ENCODE measurements around the gene NRXN3. TPM values are rescaled to one million over a fixed set of nuclear protein-coding genes. Genes with fewer than 3 reads are reported as not detected.

Gene NRXN3
- total and polyA plus RNA-seq, 11 donors: 0.19 to 2.2 (median 1.1) TPM

- no peak for TF ChIP-seq POLR2A (IDR thresholded peaks at IDR 0.05)
- TF ChIP-seq CTCF (IDR thresholded peaks at IDR 0.05): no peak
- intact Hi-C loops (cut with DNase I): no loop called here
- no peak overlapping the region for H3K27ac ChIP-seq
- H3K27me3 ChIP-seq: no peaks in the 10 kb centered on the region
- no peaks in the 10 kb centered on the region for H3K9me3 ChIP-seq
- H3K4me3 ChIP-seq: no peak overlapping the region
- no peaks in the 10 kb centered on the region for H3K4me1 ChIP-seq
- 59 to 83% (median 74%) methylated on average over 2 of the region's 2 CpGs for WGBS, 4 donors
- ATAC-seq (no peak), DNase-seq (no peak)
- no peaks in the 10 kb centered on the region for H3K36me3 ChIP-seq
These were observed 1242.6 kb downstream of the NRXN3 start for GRCh38 chr14:79412822-79413221.

GRCh38 chr14:79413734-79414428 lies 1243.7 kb downstream of the NRXN3 start:
- no peaks in the 10 kb centered on the region for H3K9me3 ChIP-seq
- H3K4me1 ChIP-seq: no peaks in the 10 kb centered on the region
- intact Hi-C loops (cut with DNase I): no loop called here
- no peak overlapping the region for H3K4me3 ChIP-seq
- no peak for DNase-seq
- ATAC-seq: no peak
- TF ChIP-seq CTCF (IDR thresholded peaks at IDR 0.05) (no peak), POLR2A (IDR thresholded peaks at IDR 0.05) (no peak)
- 84 to 87% (median 84%) methylated on average over 4 of the region's 4 CpGs for WGBS, 4 donors
- no peak overlapping the region for H3K27ac ChIP-seq
- no peaks in the 10 kb centered on the region for H3K36me3 ChIP-seq
- no peaks in the 10 kb centered on the region for H3K27me3 ChIP-seq

- Histone ChIP-seq H3K36me3 (no peaks in the 10 kb centered on the region), H3K4me3 (no peak overlapping the region), H3K9me3 (no peaks in the 10 kb centered on the region), H3K4me1 (no peaks in the 10 kb centered on the region), H3K27me3 (no peaks in the 10 kb centered on the region), H3K27ac (no peak overlapping the region)
- DNase-seq (no peak), ATAC-seq (no peak)
- TF ChIP-seq CTCF (IDR thresholded peaks at IDR 0.05) (no peak), POLR2A (IDR thresholded peaks at IDR 0.05) (no peak)
- 92 to 100% (median 95%) methylated on average over 1 of the region's 1 CpG for WGBS, 4 donors
- intact Hi-C loops (cut with DNase I): no loop called here
These were observed 1245.6 kb downstream of the NRXN3 start for GRCh38 chr14:79415726-79416125.

GRCh38 chr14:79417961-79418360 lies 1247.8 kb downstream of the NRXN3 start:
- TF ChIP-seq CTCF (IDR thresholded peaks at IDR 0.05): no peak
- no peak for TF ChIP-seq POLR2A (IDR thresholded peaks at IDR 0.05)
- Histone ChIP-seq H3K36me3 (no peaks in the 10 kb centered on the region), H3K27me3 (no peaks in the 10 kb centered on the region), H3K9me3 (no peaks in the 10 kb centered on the region), H3K27ac (no peak overlapping the region), H3K4me3 (no peak overlapping the region), H3K4me1 (no peaks in the 10 kb centered on the region)
- 81 to 85% (median 84%) methylated on average over 2 of the region's 2 CpGs for WGBS, 4 donors
- intact Hi-C loops (cut with DNase I): no loop called here
- ATAC-seq (no peak), DNase-seq (no peak)

Data from heart left ventricle (tissue), 16 donors.